ENCODE measurements around the gene ETS1. TPM values are rescaled to one million over a fixed set of nuclear protein-coding genes. Genes with fewer than 3 reads are reported as not detected.

The ETS1 gene
- total RNA-seq, 1 donor from 2014 or later: 53.4 TPM

DNA sequence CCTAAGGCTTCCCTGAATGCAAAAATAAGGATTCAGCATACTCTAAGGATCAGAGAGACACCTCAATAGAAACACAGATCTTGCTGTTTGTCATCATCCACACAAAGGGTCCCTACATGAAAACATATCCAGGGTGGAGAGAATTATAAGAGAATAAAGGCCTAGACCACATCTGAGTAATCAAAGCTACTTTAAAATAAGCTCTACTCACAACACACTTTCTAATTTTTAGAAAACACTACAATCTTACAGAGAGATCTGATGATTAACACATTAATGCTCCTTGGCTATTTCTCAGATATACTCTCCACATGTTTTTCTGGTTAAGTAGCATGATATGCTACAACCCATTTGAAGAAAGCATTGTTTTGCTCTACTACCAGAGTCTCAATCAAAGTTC lies 108.2 kb downstream of the ETS1 start:
- DNase-seq (no peak), ATAC-seq (no peak)
- intact Hi-C loops (cut with micrococcal nuclease): no loop called here

DNA sequence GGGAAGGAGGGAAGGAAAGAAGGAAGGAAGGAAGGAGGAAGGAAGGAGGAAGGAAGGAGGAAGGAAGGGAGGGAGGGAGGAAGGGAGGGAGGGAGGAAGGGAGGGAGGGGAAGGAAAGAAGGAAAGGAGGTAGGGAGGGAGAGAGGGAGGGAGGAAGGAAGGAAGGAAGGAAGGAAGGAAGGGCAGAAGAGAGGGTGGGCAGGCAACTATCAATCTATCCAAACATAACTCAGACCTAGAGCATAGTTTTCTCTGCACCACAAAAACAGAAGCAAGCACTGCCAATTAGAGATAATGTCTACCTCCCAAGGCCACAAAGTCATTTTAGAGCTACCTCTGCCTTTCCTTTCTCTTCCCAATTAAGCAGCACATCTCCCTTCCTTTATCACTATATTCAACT lies 109.1 kb downstream of the ETS1 start:
- intact Hi-C loops (cut with micrococcal nuclease): no loop called here
- ATAC-seq (no peak), DNase-seq (no peak)

DNA sequence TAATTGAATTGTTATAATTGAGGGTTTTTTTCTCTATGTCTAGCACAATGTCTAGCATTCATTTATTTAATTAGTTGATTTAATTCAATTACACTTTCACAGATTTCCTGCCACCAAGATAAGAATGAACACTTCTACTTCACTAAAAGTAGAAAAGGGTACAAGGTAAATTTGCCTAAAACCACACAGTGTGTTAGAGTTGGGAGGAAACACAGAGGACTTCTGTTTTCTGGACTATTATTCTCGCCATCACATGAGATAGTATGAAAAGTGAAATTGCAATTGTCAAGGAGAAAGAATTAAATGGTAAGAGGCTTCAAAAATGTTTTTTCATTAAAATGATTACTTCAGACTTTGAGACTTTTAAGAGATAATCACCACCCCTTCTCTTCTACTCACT lies 109.5 kb downstream of the ETS1 start:
- intact Hi-C loops (cut with micrococcal nuclease): no loop called here
- DNase-seq (no peak), ATAC-seq (no peak)

DNA sequence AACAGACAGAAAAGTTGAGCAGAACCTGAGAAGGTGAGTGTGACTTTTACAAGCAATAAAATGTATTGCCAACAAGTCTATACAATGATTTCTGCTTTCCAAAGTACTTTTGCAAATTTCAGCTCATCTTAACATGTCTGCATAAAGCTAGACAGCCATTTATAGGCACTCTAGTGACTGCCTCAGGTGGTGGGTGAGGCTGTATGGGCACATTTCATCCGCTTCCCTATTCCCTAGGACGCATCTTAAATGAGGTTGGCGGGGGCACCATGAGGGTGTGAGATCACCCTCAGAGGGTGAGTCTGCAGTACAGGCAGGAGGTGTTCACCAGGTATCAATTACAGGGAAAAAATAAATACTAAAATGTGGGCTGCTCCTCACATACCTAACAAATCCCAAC lies 110.1 kb downstream of the ETS1 start:
- DNase-seq: no peak
- no peak for ATAC-seq
- intact Hi-C loops (cut with micrococcal nuclease): no loop called here

DNA sequence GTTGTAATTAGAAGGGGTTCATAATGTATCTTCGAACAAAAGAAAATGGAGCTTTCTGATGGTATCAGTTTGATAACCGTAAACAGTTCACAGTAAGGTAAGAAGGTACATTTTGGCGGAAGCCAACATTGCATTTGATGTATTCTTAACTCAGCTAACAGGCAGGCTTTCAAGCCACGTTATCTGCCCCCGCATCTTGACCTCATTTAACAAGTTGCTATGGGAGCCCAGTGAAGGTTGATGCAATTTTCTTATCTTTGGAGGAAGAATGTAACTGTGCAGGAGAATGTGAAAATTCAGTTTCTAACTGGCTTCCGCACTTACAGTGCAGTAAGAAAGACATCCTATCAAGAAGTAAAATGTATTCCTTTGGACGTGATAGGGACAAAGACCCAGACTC lies 110.6 kb downstream of the ETS1 start:
- DNase-seq: no peak
- intact Hi-C loops (cut with micrococcal nuclease): no loop called here
- ATAC-seq: no peak

DNA sequence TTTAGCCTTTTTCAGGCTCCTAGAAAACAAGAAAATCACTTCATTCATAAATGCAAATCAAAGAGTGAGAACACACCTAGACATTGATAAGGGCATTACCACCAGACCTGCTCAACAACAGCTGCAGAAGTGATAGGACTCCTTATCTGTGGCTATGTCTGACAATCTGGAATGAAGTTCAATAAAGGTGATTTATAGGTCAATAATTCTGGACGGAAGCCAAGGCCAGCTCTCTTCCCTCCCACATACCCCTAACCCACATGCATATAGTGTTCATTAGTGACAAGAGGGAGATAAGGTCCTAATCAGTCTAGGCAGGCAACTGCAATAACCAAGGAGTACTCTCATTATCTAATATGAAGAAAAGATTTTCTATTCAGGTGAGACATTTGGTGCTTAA lies 111.3 kb downstream of the ETS1 start:
- no peak for ATAC-seq
- DNase-seq: no peak
- intact Hi-C loops (cut with micrococcal nuclease): no loop called here

DNA sequence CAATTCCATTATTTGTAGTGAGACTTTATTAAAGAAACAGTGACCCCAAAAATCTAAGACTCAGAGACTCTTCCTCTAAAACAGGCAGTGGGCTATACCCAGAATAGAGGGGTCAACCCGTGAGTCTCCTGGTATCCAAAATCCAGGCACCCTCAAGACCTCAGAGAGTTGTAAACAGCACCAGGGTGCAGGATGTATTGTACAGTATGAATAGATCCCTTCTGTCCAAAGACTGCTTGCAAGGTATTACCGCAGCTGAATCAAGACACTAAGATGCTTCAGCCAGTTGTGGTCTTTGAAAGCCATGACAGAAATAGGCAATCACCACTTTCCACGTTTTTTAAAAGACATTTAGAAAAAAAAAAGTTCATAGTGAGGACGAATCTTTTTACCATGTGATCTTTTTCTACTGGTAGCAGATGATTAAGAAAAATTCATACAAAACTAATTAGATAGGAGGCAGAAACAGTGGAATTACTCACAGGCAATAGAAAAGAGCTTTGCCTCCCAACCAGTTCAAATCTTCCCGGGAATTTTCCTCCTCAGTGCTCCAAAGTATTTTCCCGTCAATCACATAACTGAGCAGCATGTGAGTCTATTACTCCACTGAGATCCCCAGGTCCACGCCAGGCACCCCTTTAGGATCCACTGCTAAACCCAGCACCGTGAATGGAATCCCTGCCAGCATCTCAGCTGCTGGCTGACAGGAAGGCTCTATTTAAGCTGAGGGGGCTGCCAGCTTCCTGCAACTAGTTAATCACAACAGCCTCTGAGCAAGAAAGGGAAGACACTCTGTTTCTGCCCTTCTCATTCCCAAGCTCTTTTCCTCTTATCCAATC lies 113.1 kb downstream of the ETS1 start:
- intact Hi-C loops (cut with micrococcal nuclease): no loop called here
- DNase-seq (no peak), ATAC-seq (peak; percentile 45)

DNA sequence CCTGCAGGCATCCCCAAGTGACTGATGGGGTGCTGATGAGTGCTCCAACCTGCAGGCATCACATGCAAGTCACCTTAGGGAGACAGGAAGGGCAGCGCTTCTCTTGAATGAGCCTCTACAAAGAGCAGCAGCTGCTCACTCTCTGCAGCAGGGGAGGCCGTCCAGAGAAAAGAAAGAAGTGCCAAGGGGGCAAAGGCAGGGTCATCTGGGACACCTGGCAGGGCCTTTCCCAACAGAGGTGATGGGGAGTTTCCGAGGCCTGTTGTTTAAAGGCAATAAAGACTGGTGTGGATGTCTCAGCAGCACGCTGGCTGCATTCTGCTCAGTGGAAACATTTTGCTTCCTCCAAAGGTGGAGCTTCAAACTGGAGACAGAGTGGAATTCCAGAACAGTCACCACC lies 113.7 kb downstream of the ETS1 start:
- ATAC-seq: peak; percentile 23
- intact Hi-C loops (cut with micrococcal nuclease): no loop called here

DNA sequence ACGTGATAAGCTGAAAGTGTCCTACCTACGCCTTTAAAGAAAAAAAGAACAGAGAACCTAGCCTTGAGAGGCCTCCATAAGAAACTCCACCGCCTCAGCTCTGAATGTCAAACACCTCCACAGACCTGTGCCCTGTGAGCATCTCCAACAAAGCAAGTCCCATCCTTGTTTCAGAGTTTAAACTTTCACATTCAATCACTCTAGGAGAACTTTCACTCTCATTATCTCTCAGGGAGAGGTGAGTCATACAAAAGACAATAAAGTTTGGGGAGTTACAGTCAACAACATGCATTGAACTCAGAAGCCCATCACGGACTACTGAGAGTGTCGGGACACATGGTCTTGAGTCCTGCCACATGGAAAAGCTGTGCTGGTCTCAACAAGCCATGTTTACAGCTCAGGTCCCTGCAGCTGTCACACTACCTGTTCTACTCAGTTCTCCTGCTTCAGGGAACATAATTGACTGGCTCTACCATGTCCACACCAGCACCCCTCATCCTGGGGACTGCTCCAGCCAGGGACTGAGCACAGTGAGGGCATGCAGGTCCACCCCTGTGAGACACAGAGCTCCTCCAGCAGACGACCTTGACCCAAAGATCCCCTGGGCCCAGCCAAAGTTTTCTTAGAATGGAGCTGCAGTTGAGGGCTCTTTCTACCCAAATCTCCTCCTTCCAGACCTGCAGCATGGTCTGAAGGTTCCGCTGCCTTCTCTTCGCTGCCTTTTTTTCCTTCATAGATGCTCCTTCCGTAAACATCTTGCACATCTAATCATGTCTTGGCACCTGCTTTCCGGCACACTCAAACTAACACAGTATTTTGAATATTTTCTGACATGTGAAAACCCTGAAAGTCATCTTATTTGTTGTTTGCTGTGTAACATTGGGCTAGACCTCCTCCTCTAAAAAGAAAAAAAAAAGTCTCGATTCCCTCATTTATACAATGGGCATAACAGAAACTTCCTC lies 114.9 kb downstream of the ETS1 start:
- ATAC-seq: no peak
- intact Hi-C loops (cut with micrococcal nuclease): no loop called here

More for the DNA sequence above, 113.7 kb downstream of the ETS1 start:
- DNase-seq: no peak

DNA sequence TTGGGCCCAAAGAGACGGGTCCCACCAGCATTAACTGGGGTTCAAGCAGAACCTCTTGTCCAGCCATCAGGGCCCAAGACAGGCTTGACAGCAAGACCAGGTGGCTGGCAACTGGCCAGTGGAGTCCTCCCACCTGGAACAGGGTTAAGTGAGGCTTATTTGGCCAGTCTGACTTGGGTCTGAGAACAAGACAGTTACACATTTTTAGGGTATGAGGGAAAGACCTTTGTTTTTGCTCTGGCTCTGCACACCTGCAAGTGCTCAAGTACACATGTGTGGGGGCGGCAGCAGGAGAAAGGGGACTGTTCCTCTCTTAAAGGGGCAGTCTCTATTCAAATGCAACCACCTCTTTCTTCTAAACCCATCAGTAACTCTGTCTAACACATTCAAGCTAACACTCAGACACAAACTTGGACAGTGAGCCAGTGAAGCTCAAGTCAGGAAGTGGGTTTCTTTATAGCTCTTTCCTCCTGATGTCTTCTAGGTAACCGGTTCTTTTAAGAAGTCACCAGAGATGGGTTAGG lies 116.2 kb downstream of the ETS1 start:
- intact Hi-C loops (cut with micrococcal nuclease): no loop called here
- no peak for DNase-seq

More for the DNA sequence above, 114.9 kb downstream of the ETS1 start:
- no peak for DNase-seq

DNA sequence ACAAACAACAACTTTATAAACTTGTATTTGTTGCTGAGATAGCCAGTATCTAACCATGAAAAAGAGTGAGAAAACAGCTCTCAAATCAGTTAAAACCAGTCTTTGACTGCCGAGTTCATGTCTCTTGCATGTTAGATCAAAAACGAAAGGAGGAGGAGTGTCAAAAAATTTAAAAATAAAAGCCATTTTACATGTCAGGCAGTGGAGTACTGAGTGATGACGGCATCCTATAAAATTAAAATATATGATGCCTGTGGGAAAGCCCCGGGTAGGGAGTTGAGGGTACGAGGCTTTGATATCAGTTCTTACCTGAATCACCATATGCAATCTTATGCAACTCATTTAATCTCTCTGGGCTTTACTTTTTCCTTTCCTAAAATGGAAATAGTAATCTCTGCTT lies 117.3 kb downstream of the ETS1 start:
- intact Hi-C loops (cut with micrococcal nuclease): no loop called here
- DNase-seq (no peak), ATAC-seq (no peak)

More for the DNA sequence above, 116.2 kb downstream of the ETS1 start:
- ATAC-seq: no peak

DNA sequence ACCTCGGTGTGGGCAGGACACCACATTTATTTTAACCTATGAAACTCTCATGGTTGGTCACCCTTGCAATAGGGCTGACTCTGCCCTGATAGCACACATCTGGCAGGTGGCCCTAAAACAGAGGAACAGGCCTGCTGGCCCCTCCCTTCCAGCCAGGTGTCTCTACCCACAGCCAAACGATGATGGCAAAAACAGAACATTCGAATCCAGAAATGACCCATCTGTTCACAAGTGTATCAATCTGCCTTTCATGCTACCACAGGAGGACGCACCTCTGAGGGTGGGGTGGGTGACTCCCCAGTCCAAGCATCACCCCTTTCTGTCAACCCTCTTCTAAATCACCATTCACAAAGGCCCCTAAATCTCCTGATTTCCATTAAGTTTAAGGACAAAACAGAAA lies 118.1 kb downstream of the ETS1 start:
- intact Hi-C loops (cut with micrococcal nuclease): no loop called here
- DNase-seq (no peak), ATAC-seq (no peak)

DNA sequence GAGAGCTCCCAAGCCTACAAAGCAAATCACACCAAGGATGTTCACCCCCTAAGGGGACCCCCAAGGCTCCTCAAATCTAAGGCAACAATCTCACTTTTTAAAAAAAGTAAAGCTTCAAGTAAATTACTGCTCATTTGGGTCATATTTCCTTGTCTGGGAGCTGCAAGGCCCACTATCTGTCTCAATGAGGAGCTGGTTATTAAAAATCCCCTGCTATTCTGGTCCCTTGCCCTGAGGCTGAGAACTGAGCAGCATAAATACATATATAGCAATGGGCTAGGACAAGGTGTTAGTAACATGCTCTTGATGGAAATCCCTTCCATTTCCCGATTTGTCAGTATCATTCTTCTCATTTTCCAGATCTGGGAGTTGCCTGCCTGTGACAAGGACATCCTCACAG lies 119.2 kb downstream of the ETS1 start:
- intact Hi-C loops (cut with micrococcal nuclease): no loop called here
- DNase-seq (no peak), ATAC-seq (no peak)

DNA sequence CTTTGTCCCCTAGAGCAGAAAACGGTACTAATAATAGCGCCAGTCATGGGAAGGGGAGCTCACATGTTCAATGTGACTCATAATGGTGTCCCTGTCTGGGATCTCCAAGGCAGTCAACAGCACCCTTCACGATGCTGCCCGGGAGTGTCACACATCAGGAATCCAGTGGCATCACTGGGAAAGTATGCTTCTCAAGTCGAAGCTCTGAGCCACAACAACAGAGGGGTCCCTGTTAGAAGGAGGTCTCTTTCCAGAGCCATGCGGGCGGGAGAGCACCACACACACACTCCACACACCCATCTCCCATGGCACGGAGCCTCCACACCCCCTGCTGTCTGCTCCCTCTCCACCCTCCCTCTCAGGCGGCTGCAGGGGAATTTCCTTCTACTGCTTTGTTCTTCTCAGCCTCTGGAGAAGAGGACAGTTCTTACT lies 119.7 kb downstream of the ETS1 start:
- DNase-seq (peak; percentile 44), ATAC-seq (peak; percentile 51)
- intact Hi-C loops (cut with micrococcal nuclease): no loop called here

DNA sequence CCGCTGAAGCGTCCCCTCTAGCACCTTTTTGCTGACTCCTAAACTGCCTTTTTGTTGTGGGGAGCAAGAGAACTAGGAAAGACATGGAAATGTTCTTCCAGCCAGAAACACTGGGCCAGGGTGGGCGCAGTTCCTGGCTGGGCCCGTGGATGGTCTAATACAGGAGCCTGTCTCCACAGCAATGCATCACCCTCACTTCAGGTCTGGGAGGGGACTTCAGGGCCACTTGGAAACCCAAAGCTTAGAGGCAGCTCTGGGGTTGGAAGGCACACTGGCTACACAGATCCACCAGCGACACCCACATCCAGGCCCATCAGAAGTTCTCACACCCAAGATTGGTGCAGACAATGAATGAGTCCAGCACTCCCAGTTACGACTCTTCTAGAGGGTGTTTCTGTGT lies 120.3 kb downstream of the ETS1 start:
- intact Hi-C loops (cut with micrococcal nuclease): no loop called here
- DNase-seq (no peak), ATAC-seq (no peak)

DNA sequence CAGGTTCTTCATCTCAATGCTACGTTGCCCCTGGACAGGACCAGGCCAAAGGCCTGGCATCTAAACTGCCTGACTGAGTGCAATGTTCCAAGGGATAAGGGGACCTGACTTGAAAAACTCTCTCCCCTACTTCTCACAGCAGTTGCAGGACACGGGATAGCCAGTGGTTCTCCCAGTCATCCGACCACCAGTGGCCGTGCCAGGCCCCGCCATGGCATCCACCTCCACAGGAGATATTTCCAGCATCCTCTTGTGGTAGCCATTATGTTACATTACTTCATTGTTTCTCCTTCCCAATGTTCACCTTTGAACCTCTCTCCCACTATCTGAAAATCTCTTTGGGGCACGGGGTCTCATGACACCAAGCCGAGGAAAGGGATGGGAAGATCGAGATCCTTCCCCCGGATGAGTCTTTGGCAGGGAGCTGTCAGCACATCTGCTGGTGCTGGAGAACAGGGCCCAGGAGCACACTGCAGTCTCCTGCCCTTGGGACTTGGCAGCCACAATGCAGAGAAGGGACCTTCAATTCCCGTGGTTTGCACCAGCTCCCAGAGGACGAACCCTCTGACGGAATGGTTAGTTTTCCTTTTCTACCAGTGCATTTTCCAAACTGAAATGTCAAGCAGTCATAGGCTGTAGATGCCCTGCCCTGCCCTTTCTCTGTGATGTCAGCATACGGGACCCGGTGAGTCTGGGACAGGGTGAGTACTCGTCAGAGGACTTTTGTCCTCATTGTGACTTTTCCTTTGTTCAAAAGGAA lies 121.2 kb downstream of the ETS1 start:
- DNase-seq (peak; percentile 63), ATAC-seq (peak; percentile 75)
- intact Hi-C loops (cut with micrococcal nuclease): no loop called here

DNA sequence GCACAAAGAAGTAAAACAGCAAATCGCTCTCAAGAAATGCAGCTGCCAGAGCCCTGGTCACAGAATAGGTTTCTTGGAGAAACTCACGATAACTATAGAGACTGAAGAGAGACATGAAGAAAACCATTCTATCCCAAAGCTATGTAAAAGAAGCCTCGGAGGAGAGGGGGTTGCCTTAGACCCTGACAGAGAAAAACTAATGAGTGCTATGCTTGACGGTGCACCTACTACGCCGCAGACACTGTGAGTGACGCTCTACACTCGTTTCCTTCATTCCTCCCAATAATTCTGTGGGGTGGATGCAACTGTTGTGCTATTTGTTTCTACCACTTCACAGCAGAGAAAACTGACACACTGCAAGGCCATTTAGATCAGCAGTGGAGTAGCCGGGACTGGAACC lies 121.8 kb downstream of the ETS1 start:
- no peak for ATAC-seq
- DNase-seq: no peak
- intact Hi-C loops (cut with micrococcal nuclease): no loop called here

DNA sequence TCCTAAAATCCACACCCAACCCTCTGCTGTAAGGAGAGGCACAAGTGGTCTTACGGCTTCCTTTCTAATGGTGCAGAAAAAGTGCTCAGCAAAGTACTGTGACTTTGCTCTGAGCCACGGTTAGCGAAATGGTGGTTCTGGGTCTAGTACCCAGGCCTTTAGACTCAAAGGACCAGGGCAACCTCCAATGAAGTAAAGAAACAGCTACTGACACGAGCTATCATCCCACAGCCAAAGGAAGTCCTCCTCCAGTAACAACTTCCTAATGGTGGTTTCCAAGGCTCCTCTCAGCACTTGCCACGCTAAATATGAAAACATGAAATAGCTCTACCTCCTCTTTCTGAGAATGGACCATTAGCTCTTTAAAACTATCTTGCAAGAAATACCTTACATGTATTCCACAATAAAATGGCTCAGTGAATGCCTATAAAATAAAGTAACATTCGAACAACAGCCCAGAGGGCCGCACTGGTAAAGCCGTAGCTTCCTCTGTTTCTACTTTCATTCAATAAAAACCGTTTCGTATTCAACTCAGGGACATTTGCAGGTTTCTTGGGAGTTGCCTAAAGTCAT lies 122.4 kb downstream of the ETS1 start:
- intact Hi-C loops (cut with micrococcal nuclease): no loop called here
- ATAC-seq: no peak
- DNase-seq: no peak

DNA sequence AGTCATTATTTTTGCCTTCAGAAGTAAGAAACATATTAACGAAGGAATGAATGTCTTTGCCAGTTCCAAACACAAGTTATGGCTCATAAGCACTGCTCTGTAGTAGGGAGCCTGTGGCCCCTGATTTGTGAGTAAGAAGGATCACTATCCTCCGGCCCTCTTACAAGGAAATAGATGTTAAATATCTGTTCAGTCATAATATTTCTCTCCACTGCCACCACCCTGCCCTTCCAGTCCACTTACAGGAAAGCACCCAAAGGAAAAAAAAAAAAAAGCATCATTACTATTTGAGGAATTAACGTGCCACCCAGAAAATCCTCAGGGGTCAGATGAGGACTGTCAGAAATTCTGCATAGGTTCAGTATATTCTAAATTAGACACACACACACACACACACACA lies 123.4 kb downstream of the ETS1 start:
- DNase-seq (no peak), ATAC-seq (no peak)
- intact Hi-C loops (cut with micrococcal nuclease): no loop called here

Measured in left ventricle myocardium superior (tissue), 1 donor.